Measurements from ENCODE around the gene HPGD.

GRCh38 chr4:174516794-174517193 lies 5.5 kb downstream of the HPGD start:
- TF ChIP-seq, protein P1, sequence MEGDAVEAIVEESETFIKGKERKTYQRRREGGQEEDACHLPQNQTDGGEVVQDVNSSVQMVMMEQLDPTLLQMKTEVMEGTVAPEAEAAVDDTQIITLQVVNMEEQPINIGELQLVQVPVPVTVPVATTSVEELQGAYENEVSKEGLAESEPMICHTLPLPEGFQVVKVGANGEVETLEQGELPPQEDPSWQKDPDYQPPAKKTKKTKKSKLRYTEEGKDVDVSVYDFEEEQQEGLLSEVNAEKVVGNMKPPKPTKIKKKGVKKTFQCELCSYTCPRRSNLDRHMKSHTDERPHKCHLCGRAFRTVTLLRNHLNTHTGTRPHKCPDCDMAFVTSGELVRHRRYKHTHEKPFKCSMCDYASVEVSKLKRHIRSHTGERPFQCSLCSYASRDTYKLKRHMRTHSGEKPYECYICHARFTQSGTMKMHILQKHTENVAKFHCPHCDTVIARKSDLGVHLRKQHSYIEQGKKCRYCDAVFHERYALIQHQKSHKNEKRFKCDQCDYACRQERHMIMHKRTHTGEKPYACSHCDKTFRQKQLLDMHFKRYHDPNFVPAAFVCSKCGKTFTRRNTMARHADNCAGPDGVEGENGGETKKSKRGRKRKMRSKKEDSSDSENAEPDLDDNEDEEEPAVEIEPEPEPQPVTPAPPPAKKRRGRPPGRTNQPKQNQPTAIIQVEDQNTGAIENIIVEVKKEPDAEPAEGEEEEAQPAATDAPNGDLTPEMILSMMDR (IDR thresholded peaks at IDR 0.05), result no peak
- TF ChIP-seq EP300 (IDR thresholded peaks at IDR 0.05), result no peak

All from tibial nerve (tissue), 4 donors.